A549 (cell line): Measurements from ENCODE around the gene INTS7.

Experiments used
- CHD4 ChIP-seq: fragments of 200-600 bp; sonication (generic); IDR thresholded peaks from 2 replicates; pipeline ENCODE4 v1.6.1; 2016; ENCODE audit warnings: antibody characterized with exemption, mild to moderate bottlenecking, borderline replicate concordance
- EP300 ChIP-seq, 2 experiments: fragments of >200 bp; sonication (Bioruptor Twin); formaldehyde crosslinking; IDR thresholded peaks; 2 replicates in 1 of 2; 3 replicates in 1 of 2; pipeline ENCODE4 v1.6.1; 2016 to 2017
- FOSL2 ChIP-seq, 2 experiments: fragments of 450-650 bp in 1 of 2; fragments of >200 bp in 1 of 2; sonication (Bioruptor Twin) in 1 of 2; formaldehyde crosslinking; IDR thresholded peaks; 2 replicates each; pipeline versions ENCODE4 v1.5.0 to v1.6.1; 2016 to 2020; ENCODE audit warnings: mild to moderate bottlenecking in 1 of 2, moderate library complexity in 1 of 2
- JUNB ChIP-seq: fragments of >200 bp; sonication (Bioruptor Twin); formaldehyde crosslinking; IDR thresholded peaks from 2 replicates; pipeline ENCODE4 v1.6.1; 2016
- KDM5A ChIP-seq: fragments of 200-600 bp; sonication (generic); IDR thresholded peaks from 2 replicates; pipeline ENCODE4 v1.6.1; 2016; ENCODE audit warnings: antibody characterized with exemption, mild to moderate bottlenecking
- POLR2A ChIP-seq: IDR thresholded peaks from 2 replicates; pipeline ENCODE4 v1.6.1; 2012; ENCODE audit warnings: mild to moderate bottlenecking, low read length
- RCOR1 ChIP-seq: fragments of 150-350 bp; IDR thresholded peaks from 2 replicates; pipeline ENCODE4 v1.6.1; 2014; ENCODE audit warnings: antibody characterized with exemption, low read length, low read depth
- REST ChIP-seq: fragments of 200-600 bp; sonication (generic); IDR thresholded peaks from 2 replicates; pipeline ENCODE4 v1.6.1; 2016; ENCODE audit warnings: antibody characterized with exemption, mild to moderate bottlenecking, moderate library complexity
- SMC3 ChIP-seq: fragments of >200 bp; sonication (Bioruptor Twin); formaldehyde crosslinking; IDR thresholded peaks from 3 replicates; pipeline ENCODE4 v1.6.1; 2018; ENCODE audit warnings: inconsistent platforms
- USF2 ChIP-seq: fragments of 450-650 bp; IDR thresholded peaks from 2 replicates; pipeline ENCODE4 v1.6.1; 2014; ENCODE audit warnings: antibody characterized with exemption
- TF ChIP-seq, protein P1 (sequence below): fragments of >200 bp; sonication (Bioruptor Twin); formaldehyde crosslinking; IDR thresholded peaks from 3 replicates; pipeline ENCODE4 v1.5.1; 2016

- TF ChIP-seq, protein P1, sequence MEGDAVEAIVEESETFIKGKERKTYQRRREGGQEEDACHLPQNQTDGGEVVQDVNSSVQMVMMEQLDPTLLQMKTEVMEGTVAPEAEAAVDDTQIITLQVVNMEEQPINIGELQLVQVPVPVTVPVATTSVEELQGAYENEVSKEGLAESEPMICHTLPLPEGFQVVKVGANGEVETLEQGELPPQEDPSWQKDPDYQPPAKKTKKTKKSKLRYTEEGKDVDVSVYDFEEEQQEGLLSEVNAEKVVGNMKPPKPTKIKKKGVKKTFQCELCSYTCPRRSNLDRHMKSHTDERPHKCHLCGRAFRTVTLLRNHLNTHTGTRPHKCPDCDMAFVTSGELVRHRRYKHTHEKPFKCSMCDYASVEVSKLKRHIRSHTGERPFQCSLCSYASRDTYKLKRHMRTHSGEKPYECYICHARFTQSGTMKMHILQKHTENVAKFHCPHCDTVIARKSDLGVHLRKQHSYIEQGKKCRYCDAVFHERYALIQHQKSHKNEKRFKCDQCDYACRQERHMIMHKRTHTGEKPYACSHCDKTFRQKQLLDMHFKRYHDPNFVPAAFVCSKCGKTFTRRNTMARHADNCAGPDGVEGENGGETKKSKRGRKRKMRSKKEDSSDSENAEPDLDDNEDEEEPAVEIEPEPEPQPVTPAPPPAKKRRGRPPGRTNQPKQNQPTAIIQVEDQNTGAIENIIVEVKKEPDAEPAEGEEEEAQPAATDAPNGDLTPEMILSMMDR: no peak
- TF ChIP-seq RCOR1: no peak
- TF ChIP-seq USF2: no peak
- TF ChIP-seq REST: no peak
- TF ChIP-seq SMC3: no peak
- TF ChIP-seq POLR2A: no peak
- no peak for TF ChIP-seq EP300 (IDR thresholded peaks at IDR 0.05)
- no peak for TF ChIP-seq FOSL2 (IDR thresholded peaks at IDR 0.05)
- no peak for TF ChIP-seq FOSL2 (CRISPR knock-in tag; IDR thresholded peaks at IDR 0.05)
- no peak for TF ChIP-seq KDM5A
- no peak for TF ChIP-seq CHD4
- no peak for TF ChIP-seq JUNB
Observed at GRCh38 chr1:211924256-211924655, 111.1 kb downstream of the INTS7 start.
